ENCODE results near the gene PLA2G1B.

DNA sequence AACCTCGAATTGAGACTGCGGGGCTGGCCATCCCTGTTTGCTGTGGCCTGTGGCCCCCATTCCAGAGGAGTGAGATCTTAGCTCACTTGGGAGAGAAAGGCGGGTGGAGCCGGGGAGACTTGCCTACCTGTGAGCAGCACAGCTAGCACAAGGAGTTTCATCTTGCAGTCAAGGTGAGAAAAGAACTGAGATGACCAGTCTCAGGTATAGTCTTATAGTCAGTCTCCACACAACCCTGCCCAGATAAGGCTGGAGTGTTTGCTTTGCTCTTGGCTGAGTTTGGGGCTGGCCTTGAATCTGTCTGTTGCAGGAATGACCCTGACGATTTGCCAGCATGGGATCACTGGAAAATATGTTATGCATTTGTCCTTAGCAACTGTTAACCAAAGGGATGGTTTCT is at the start of gene PLA2G1B:
- TF ChIP-seq, protein P1, sequence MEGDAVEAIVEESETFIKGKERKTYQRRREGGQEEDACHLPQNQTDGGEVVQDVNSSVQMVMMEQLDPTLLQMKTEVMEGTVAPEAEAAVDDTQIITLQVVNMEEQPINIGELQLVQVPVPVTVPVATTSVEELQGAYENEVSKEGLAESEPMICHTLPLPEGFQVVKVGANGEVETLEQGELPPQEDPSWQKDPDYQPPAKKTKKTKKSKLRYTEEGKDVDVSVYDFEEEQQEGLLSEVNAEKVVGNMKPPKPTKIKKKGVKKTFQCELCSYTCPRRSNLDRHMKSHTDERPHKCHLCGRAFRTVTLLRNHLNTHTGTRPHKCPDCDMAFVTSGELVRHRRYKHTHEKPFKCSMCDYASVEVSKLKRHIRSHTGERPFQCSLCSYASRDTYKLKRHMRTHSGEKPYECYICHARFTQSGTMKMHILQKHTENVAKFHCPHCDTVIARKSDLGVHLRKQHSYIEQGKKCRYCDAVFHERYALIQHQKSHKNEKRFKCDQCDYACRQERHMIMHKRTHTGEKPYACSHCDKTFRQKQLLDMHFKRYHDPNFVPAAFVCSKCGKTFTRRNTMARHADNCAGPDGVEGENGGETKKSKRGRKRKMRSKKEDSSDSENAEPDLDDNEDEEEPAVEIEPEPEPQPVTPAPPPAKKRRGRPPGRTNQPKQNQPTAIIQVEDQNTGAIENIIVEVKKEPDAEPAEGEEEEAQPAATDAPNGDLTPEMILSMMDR (conservative IDR thresholded peaks at IDR 0.05 in 1 of 2, IDR thresholded peaks at IDR 0.05 in 1 of 2; ENCODE audit: extremely low read depth in 1 of 2, insufficient read depth in 1 of 2, low read depth in 1 of 2, low read length in 2 of 2): no peak
- TF ChIP-seq EZH2 (IDR thresholded peaks at IDR 0.05; ENCODE audit: borderline replicate concordance, low read length): no peak
